Renal cortex interstitium (tissue), 15 donors: ENCODE data around the gene NAV2. TPM values are rescaled to one million over a fixed set of nuclear protein-coding genes. Genes with fewer than 3 reads are reported as not detected.

Experiments used
- DNase-seq, 11 donors: peaks; one replicate each; pipeline ENCODE4 v3.0.0-alpha.2; 2013; ENCODE audit warnings: low read depth in 9 of 11, low spot score in 4 of 11; ENCODE audit errors: extremely low read depth in 1 of 11
- long read RNA-seq, 16 experiments: transcript quantifications; one replicate each; lab custom pipeline, GENCODE V29; 2026
- polyA plus RNA-seq, 3 donors: library from polyadenylated mRNA; unstranded; fragments of 120-200 nt; gene quantifications; one replicate each; pipeline ENCODE4 v1.2.1, GENCODE V29; 2013; ENCODE audit not compliant: insufficient read length in 3 of 3

Gene NAV2
- polyA plus RNA-seq, result 10 to 100 TPM; 36.9 to 94.9 (median 39.5) TPM
- long read RNA-seq, donor 1, partial matches to known transcripts, result 0 of 4 reads
- long read RNA-seq, donor 1, other reads (novel, unspliced or antisense), result 0 of 4 reads
- long read RNA-seq, donor 2, partial matches to known transcripts, result 0 of 6 reads
- long read RNA-seq, donor 2, other reads (novel, unspliced or antisense), result 0 of 6 reads
- long read RNA-seq, donor 3, partial matches to known transcripts, result 0 of 4 reads
- long read RNA-seq, donor 3, other reads (novel, unspliced or antisense), result 0 of 4 reads
- long read RNA-seq, donor 4, partial matches to known transcripts, result 144 of 146 reads
- long read RNA-seq, donor 4, other reads (novel, unspliced or antisense), result 0 of 146 reads
- long read RNA-seq, donor 5, result 0 reads
- long read RNA-seq, donor 6, partial matches to known transcripts, result 16 of 20 reads
- long read RNA-seq, donor 6, other reads (novel, unspliced or antisense), result 0 of 20 reads
- long read RNA-seq, donor 7, partial matches to known transcripts, result 0 of 1 reads
- long read RNA-seq, donor 7, other reads (novel, unspliced or antisense), result 0 of 1 reads
- long read RNA-seq, donor 8, transcript NAV2-210 (2 exons, 563 nt), result major isoform, 8 of 34 reads
- long read RNA-seq, donor 8, partial matches to known transcripts, result 24 of 34 reads
- long read RNA-seq, donor 8, other reads (novel, unspliced or antisense), result 0 of 34 reads
- long read RNA-seq, donor 9, partial matches to known transcripts, result 0 of 1 reads
- long read RNA-seq, donor 9, other reads (novel, unspliced or antisense), result 0 of 1 reads
- long read RNA-seq, donor 10, partial matches to known transcripts, result 6 of 7 reads
- long read RNA-seq, donor 10, other reads (novel, unspliced or antisense), result 0 of 7 reads
- long read RNA-seq, donor 11, result 0 reads
- long read RNA-seq, donor 12, partial matches to known transcripts, result 0 of 1 reads
- long read RNA-seq, donor 12, other reads (novel, unspliced or antisense), result 0 of 1 reads
- long read RNA-seq, donor 13, result 0 reads
- long read RNA-seq, donor 14, partial matches to known transcripts, result 0 of 2 reads
- long read RNA-seq, donor 14, other reads (novel, unspliced or antisense), result 0 of 2 reads
- long read RNA-seq, donor 15, result 0 reads
- long read RNA-seq, donor 16, partial matches to known transcripts, result 22 of 30 reads
- long read RNA-seq, donor 16, other reads (novel, unspliced or antisense), result 0 of 30 reads

GRCh38 chr11:19712281-19713195 is at the start of gene NAV2:
Gene NAV2, plus strand, starts transcription at chr11:19712837. Its CDS starts 859 bp downstream, at chr11:19713696.
- peak; percentile 67 to 91 (median 87) for DNase-seq

GRCh38 chr11:19663206-19663605 is 49.4 kb upstream of the NAV2 start:
- DNase-seq, result no peak

- no peak for DNase-seq
Observed at GRCh38 chr11:19664886-19665548, 47.6 kb upstream of the NAV2 start.

- DNase-seq, result no peak
Observed at GRCh38 chr11:19666951-19667350, 45.7 kb upstream of the NAV2 start.

GRCh38 chr11:19669511-19669910 is 43.1 kb upstream of the NAV2 start:
- DNase-seq, result no peak

GRCh38 chr11:19670030-19670791 is 42.4 kb upstream of the NAV2 start:
- DNase-seq, result no peak

- no peak for DNase-seq
Observed at GRCh38 chr11:19672586-19673206, 39.9 kb upstream of the NAV2 start.

- DNase-seq, result peak in 2 of 11 donors; percentile 30 to 36
Observed at GRCh38 chr11:19673924-19674729, 38.5 kb upstream of the NAV2 start.

- no peak for DNase-seq
Observed at GRCh38 chr11:19674836-19675235, 37.8 kb upstream of the NAV2 start.

- DNase-seq, result no peak
Observed at GRCh38 chr11:19675397-19675796, 37.2 kb upstream of the NAV2 start.

- peak in 1 of 11 donors; percentile 18 for DNase-seq
Observed at GRCh38 chr11:19676475-19677380, 35.9 kb upstream of the NAV2 start.

- no peak for DNase-seq
Observed at GRCh38 chr11:19677381-19678080, 35.1 kb upstream of the NAV2 start.

- DNase-seq, result peak in 4 of 11 donors; percentile 27 to 39 (median 30)
Observed at GRCh38 chr11:19679952-19680828, 32.4 kb upstream of the NAV2 start.
